Erythroblast (primary cell): ENCODE measurements around the gene TLR4.

Experiments
- GATA1 ChIP-seq: IDR thresholded peaks from 2 replicates; pipeline ENCODE4 v1.6.1; 2011; ENCODE audit warnings: low read depth, mild to moderate bottlenecking, control low read depth, low read length, moderate library complexity
- POLR2A ChIP-seq: IDR thresholded peaks from 2 replicates; pipeline ENCODE4 v1.6.1; 2011; ENCODE audit warnings: mild to moderate bottlenecking, low read length

- no peak for TF ChIP-seq POLR2A
- TF ChIP-seq GATA1 = no peak
These were observed 15.1 kb downstream of the TLR4 start for GRCh38 chr9:117719161-117719920.
